CD4-positive, alpha-beta T cell treated with Interleukin-1 beta for 1 hour (primary cell): ENCODE results near the gene BTK.

ENCODE experiments used
- DNase-seq, 2 donors: peaks; one replicate each; pipeline ENCODE4 v3.0.0-alpha.2; 2020 to 2022

The BTK gene

GRCh38 chrX:101385795-101386541 is at the start of gene BTK:
BTK (minus strand) TSS chrX:101386191; CDS start chrX:101375284, 10,907 bp downstream.
- peak in 1 of 2 donors; percentile 45 for DNase-seq

GRCh38 chrX:101430457-101431078 is 44.6 kb upstream of the BTK start:
- no peak for DNase-seq

- no peak for DNase-seq
Observed at GRCh38 chrX:101429934-101430333, 43.9 kb upstream of the BTK start.

- DNase-seq = no peak
Observed at GRCh38 chrX:101427954-101428353, 42.0 kb upstream of the BTK start.

- no peak for DNase-seq
Observed at GRCh38 chrX:101419489-101419888, 33.5 kb upstream of the BTK start.

- DNase-seq = peak; percentile 43 to 54
Observed at GRCh38 chrX:101417981-101418841, 32.2 kb upstream of the BTK start.

- no peak for DNase-seq
Observed at GRCh38 chrX:101417190-101417589, 31.2 kb upstream of the BTK start.

GRCh38 chrX:101416691-101417090 is 30.7 kb upstream of the BTK start:
- no peak for DNase-seq

GRCh38 chrX:101415180-101416145 is 29.5 kb upstream of the BTK start:
- DNase-seq = peak; percentile 24 to 74

- DNase-seq = no peak
Observed at GRCh38 chrX:101411984-101412383, 26.0 kb upstream of the BTK start.

- peak in 1 of 2 donors; percentile 41 for DNase-seq
Observed at GRCh38 chrX:101410461-101410860, 24.5 kb upstream of the BTK start.

- DNase-seq = no peak
Observed at GRCh38 chrX:101409043-101409442, 23.1 kb upstream of the BTK start.

GRCh38 chrX:101408532-101408841 is 22.5 kb upstream of the BTK start:
- no peak for DNase-seq

GRCh38 chrX:101407748-101408531 is 21.9 kb upstream of the BTK start, which contains the start of the genes GLA and HNRNPH2:
GLA (minus strand) TSS chrX:101407925; CDS start chrX:101407903, 22 bp downstream.
HNRNPH2 (plus strand) TSS chrX:101408222; CDS start chrX:101411989, 3,767 bp downstream.
- peak; percentile 93 to 95 for DNase-seq

- DNase-seq = no peak
Observed at GRCh38 chrX:101407167-101407747, 21.3 kb upstream of the BTK start.

GRCh38 chrX:101399825-101400224 is 13.8 kb upstream of the BTK start:
- DNase-seq = no peak

GRCh38 chrX:101398694-101399093 is 12.7 kb upstream of the BTK start:
- no peak for DNase-seq

- DNase-seq = no peak
Observed at GRCh38 chrX:101397779-101398178, 11.8 kb upstream of the BTK start.

GRCh38 chrX:101395789-101396188 is 9.8 kb upstream of the BTK start:
- no peak for DNase-seq

- DNase-seq = no peak
Observed at GRCh38 chrX:101394372-101394771, 8.4 kb upstream of the BTK start.
